HG03342 (cell line): ENCODE data around the gene CAB39.
A peak's percentile ranks its signal among the peaks of the same experiment; 100 is the strongest.
"Not testable (repeated sequence)": the region's sequence is repeated elsewhere in the genome, so short reads cannot be mapped to it uniquely, and the experiment has no call there.

Experiments used
- ATAC-seq: cut with Tn5 transposase; IDR thresholded peaks from one replicate; pipeline ENCODE4 v1.9.1; 2021; ENCODE audit warnings: mild to moderate bottlenecking, moderate library complexity; ENCODE audit not compliant: unreplicated experiment

Gene CAB39

GRCh38 chr2:230713331-230714135 lies 891 bp downstream of the CAB39 start:
- peak; percentile 19 for ATAC-seq

GRCh38 chr2:230714136-230714480 lies 1.5 kb downstream of the CAB39 start:
- no peak for ATAC-seq

GRCh38 chr2:230715201-230715600 lies 2.6 kb downstream of the CAB39 start:
- no peak for ATAC-seq

- no peak for ATAC-seq
Measured at GRCh38 chr2:230716588-230716987, 3.9 kb downstream of the CAB39 start.

- ATAC-seq, result no peak
Measured at GRCh38 chr2:230717600-230717999, 5.0 kb downstream of the CAB39 start.

GRCh38 chr2:230719340-230719739 lies 6.7 kb downstream of the CAB39 start:
- ATAC-seq, result no peak

GRCh38 chr2:230721712-230722111 lies 9.1 kb downstream of the CAB39 start:
- ATAC-seq, result peak; percentile 50

GRCh38 chr2:230722207-230722885 lies 9.7 kb downstream of the CAB39 start:
- ATAC-seq, result no peak

GRCh38 chr2:230723363-230723762 lies 10.7 kb downstream of the CAB39 start:
- ATAC-seq, result no peak

GRCh38 chr2:230724957-230725356 lies 12.3 kb downstream of the CAB39 start:
- not testable (repeated sequence) for ATAC-seq

GRCh38 chr2:230731512-230731911 lies 18.9 kb downstream of the CAB39 start:
- no peak for ATAC-seq

- ATAC-seq, result no peak
Measured at GRCh38 chr2:230732914-230733401, 20.3 kb downstream of the CAB39 start.

GRCh38 chr2:230734247-230735175 lies 21.9 kb downstream of the CAB39 start:
- ATAC-seq, result no peak

GRCh38 chr2:230735884-230736283 lies 23.2 kb downstream of the CAB39 start:
- no peak for ATAC-seq

- ATAC-seq, result no peak
Measured at GRCh38 chr2:230737300-230737699, 24.7 kb downstream of the CAB39 start.

GRCh38 chr2:230737791-230738226 lies 25.2 kb downstream of the CAB39 start:
- no peak for ATAC-seq

- no peak for ATAC-seq
Measured at GRCh38 chr2:230738391-230738811, 25.8 kb downstream of the CAB39 start.

GRCh38 chr2:230738924-230739323 lies 26.3 kb downstream of the CAB39 start:
- no peak for ATAC-seq

- no peak for ATAC-seq
Measured at GRCh38 chr2:230739961-230740360, 27.3 kb downstream of the CAB39 start.

GRCh38 chr2:230742781-230743180 lies 30.1 kb downstream of the CAB39 start:
- no peak for ATAC-seq

GRCh38 chr2:230746213-230746612 lies 33.6 kb downstream of the CAB39 start:
- no peak for ATAC-seq
